Activated CD8-positive, alpha-beta memory T cell treated with anti-CD3 and anti-CD28 coated beads, Interleukin-2, amount 50 U/mL, for 4 hours (primary cell): ENCODE data around the gene MYRIP.
"Not testable (repeated sequence)": the region's sequence is repeated elsewhere in the genome, so short reads cannot be mapped to it uniquely, and the experiment has no call there.

ENCODE experiments used
- DNase-seq: peaks from one replicate; pipeline ENCODE4 v3.0.0-alpha.2; 2020

The MYRIP gene

GRCh38 chr3:39809181-39809994 lies at the start of gene MYRIP:
TSS of gene MYRIP (plus strand) at chr3:39809609. CDS start at chr3:39900817, 91,208 bp downstream.
- DNase-seq = no peak

GRCh38 chr3:39760325-39760724 lies 49.1 kb upstream of the MYRIP start:
- DNase-seq = no peak

GRCh38 chr3:39762537-39763070 lies 46.8 kb upstream of the MYRIP start:
- no peak for DNase-seq

- DNase-seq = no peak
Measured at GRCh38 chr3:39763390-39763789, 46.0 kb upstream of the MYRIP start.

- DNase-seq = no peak
Measured at GRCh38 chr3:39765575-39765974, 43.8 kb upstream of the MYRIP start.

- no peak for DNase-seq
Measured at GRCh38 chr3:39766433-39766832, 43.0 kb upstream of the MYRIP start.

- not testable (repeated sequence) for DNase-seq
Measured at GRCh38 chr3:39766909-39767308, 42.5 kb upstream of the MYRIP start.

- not testable (repeated sequence) for DNase-seq
Measured at GRCh38 chr3:39778168-39778567, 31.2 kb upstream of the MYRIP start.

GRCh38 chr3:39779511-39780230 lies 29.7 kb upstream of the MYRIP start:
- DNase-seq = no peak

GRCh38 chr3:39780352-39780751 lies 29.1 kb upstream of the MYRIP start:
- DNase-seq = no peak

- DNase-seq = no peak
Measured at GRCh38 chr3:39781025-39781424, 28.4 kb upstream of the MYRIP start.

GRCh38 chr3:39781632-39782031 lies 27.8 kb upstream of the MYRIP start:
- no peak for DNase-seq

- no peak for DNase-seq
Measured at GRCh38 chr3:39783680-39784079, 25.7 kb upstream of the MYRIP start.

GRCh38 chr3:39784922-39785321 lies 24.5 kb upstream of the MYRIP start:
- DNase-seq = no peak

GRCh38 chr3:39788128-39788883 lies 21.1 kb upstream of the MYRIP start:
- DNase-seq = no peak

- no peak for DNase-seq
Measured at GRCh38 chr3:39791603-39792002, 17.8 kb upstream of the MYRIP start.

GRCh38 chr3:39794880-39795279 lies 14.5 kb upstream of the MYRIP start:
- DNase-seq = no peak

- DNase-seq = no peak
Measured at GRCh38 chr3:39801216-39801615, 8.2 kb upstream of the MYRIP start.

- DNase-seq = not testable (repeated sequence)
Measured at GRCh38 chr3:39802486-39802885, 6.9 kb upstream of the MYRIP start.

- DNase-seq = no peak
Measured at GRCh38 chr3:39803956-39804355, 5.5 kb upstream of the MYRIP start.

- DNase-seq = no peak
Measured at GRCh38 chr3:39804951-39805350, 4.5 kb upstream of the MYRIP start.

GRCh38 chr3:39805650-39806049 lies 3.8 kb upstream of the MYRIP start:
- no peak for DNase-seq

GRCh38 chr3:39806820-39807219 lies 2.6 kb upstream of the MYRIP start:
- DNase-seq = no peak
